Duodenal mucosa (tissue), 2 donors: ENCODE data around the gene PGS1.

ENCODE experiments used
- H3K27ac ChIP-seq: one replicate; pipeline ENCODE4 v1.7.0; 2013; ENCODE audit warnings: low read depth, low read length
- H3K27me3 ChIP-seq, 2 donors: one replicate each; pipeline ENCODE4 v1.7.0; 2013; ENCODE audit warnings: low read length in 2 of 2, control low read depth in 1 of 2; ENCODE audit not compliant: insufficient read depth in 2 of 2, control insufficient read depth in 1 of 2
- H3K36me3 ChIP-seq, 2 donors: one replicate each; pipeline ENCODE4 v1.7.0; 2013; ENCODE audit warnings: low read length in 2 of 2, control low read depth in 1 of 2; ENCODE audit not compliant: insufficient read depth in 2 of 2, control insufficient read depth in 1 of 2
- H3K4me1 ChIP-seq, 2 donors: one replicate each; pipeline ENCODE4 v1.7.0; 2013; ENCODE audit warnings: low read length in 2 of 2, control low read depth in 1 of 2; ENCODE audit not compliant: insufficient read depth in 2 of 2, control insufficient read depth in 1 of 2
- H3K4me3 ChIP-seq, 2 donors: one replicate each; pipeline ENCODE4 v1.7.0; 2013; ENCODE audit warnings: low read length in 2 of 2, low read depth in 1 of 2
- H3K9ac ChIP-seq, 2 donors: one replicate each; pipeline ENCODE4 v1.7.0; 2013; ENCODE audit warnings: low read length in 2 of 2, low read depth in 1 of 2
- H3K9me3 ChIP-seq, 2 donors: one replicate each; pipeline ENCODE4 v1.7.0; 2013; ENCODE audit warnings: low read length in 2 of 2, control low read depth in 1 of 2; ENCODE audit not compliant: control insufficient read depth in 1 of 2

The PGS1 gene

GRCh38 chr17:78432226-78433012 lies 54.0 kb downstream of the PGS1 start:
- no peaks in the 10 kb centered on the region for H3K27me3 ChIP-seq
- no peak overlapping the region for H3K27ac ChIP-seq
- peaks cover 0 to 3% of the 10 kb centered on the region in 2 donors for H3K4me1 ChIP-seq
- H3K4me3 ChIP-seq: no peak overlapping the region
- H3K36me3 ChIP-seq: peaks cover 11 to 15% of the 10 kb centered on the region in 2 donors
- H3K9ac ChIP-seq: no peak overlapping the region
- H3K9me3 ChIP-seq: no peaks in the 10 kb centered on the region

GRCh38 chr17:78433013-78433727 lies 54.7 kb downstream of the PGS1 start:
- H3K27ac ChIP-seq: no peak overlapping the region
- H3K4me1 ChIP-seq: peaks cover 0 to 3% of the 10 kb centered on the region in 2 donors
- H3K36me3 ChIP-seq: peaks cover 11 to 13% of the 10 kb centered on the region in 2 donors
- no peaks in the 10 kb centered on the region for H3K9me3 ChIP-seq
- H3K9ac ChIP-seq: no peak overlapping the region
- H3K27me3 ChIP-seq: no peaks in the 10 kb centered on the region
- no peak overlapping the region for H3K4me3 ChIP-seq

- Histone ChIP-seq H3K4me3 (no peak overlapping the region), H3K27me3 (no peaks in the 10 kb centered on the region), H3K9ac (no peak overlapping the region), H3K9me3 (no peaks in the 10 kb centered on the region), H3K27ac (no peak overlapping the region), H3K4me1 (peaks cover 0 to 3% of the 10 kb centered on the region in 2 donors), H3K36me3 (peaks cover 8 to 13% of the 10 kb centered on the region in 2 donors)
Measured at GRCh38 chr17:78433780-78434335, 55.4 kb downstream of the PGS1 start.

GRCh38 chr17:78434455-78435329 lies 56.2 kb downstream of the PGS1 start:
- no peak overlapping the region for H3K4me3 ChIP-seq
- no peak overlapping the region for H3K27ac ChIP-seq
- peaks cover 0 to 3% of the 10 kb centered on the region in 2 donors for H3K4me1 ChIP-seq
- H3K27me3 ChIP-seq: no peaks in the 10 kb centered on the region
- peaks cover under 1 to 6% of the 10 kb centered on the region in 2 donors for H3K36me3 ChIP-seq
- H3K9ac ChIP-seq: no peak overlapping the region
- H3K9me3 ChIP-seq: no peaks in the 10 kb centered on the region

- H3K27ac ChIP-seq: no peak overlapping the region
- H3K4me1 ChIP-seq: peaks cover 0 to 3% of the 10 kb centered on the region in 2 donors
- no peaks in the 10 kb centered on the region for H3K27me3 ChIP-seq
- no peaks in the 10 kb centered on the region for H3K36me3 ChIP-seq
- H3K4me3 ChIP-seq: no peak overlapping the region
- H3K9me3 ChIP-seq: no peaks in the 10 kb centered on the region
- H3K9ac ChIP-seq: no peak overlapping the region
Measured at GRCh38 chr17:78435330-78436005, 57.0 kb downstream of the PGS1 start.

- H3K4me1 ChIP-seq: peaks cover 0 to 3% of the 10 kb centered on the region in 2 donors
- H3K4me3 ChIP-seq: no peak overlapping the region
- no peak overlapping the region for H3K27ac ChIP-seq
- H3K9me3 ChIP-seq: no peaks in the 10 kb centered on the region
- H3K36me3 ChIP-seq: no peaks in the 10 kb centered on the region
- no peak overlapping the region for H3K9ac ChIP-seq
- H3K27me3 ChIP-seq: no peaks in the 10 kb centered on the region
Measured at GRCh38 chr17:78437508-78438169, 59.2 kb downstream of the PGS1 start.

GRCh38 chr17:78438271-78438691 lies 59.8 kb downstream of the PGS1 start:
- no peak overlapping the region for H3K4me3 ChIP-seq
- no peaks in the 10 kb centered on the region for H3K4me1 ChIP-seq
- no peak overlapping the region for H3K9ac ChIP-seq
- no peaks in the 10 kb centered on the region for H3K9me3 ChIP-seq
- H3K27ac ChIP-seq: no peak overlapping the region
- no peaks in the 10 kb centered on the region for H3K27me3 ChIP-seq
- no peaks in the 10 kb centered on the region for H3K36me3 ChIP-seq

- no peaks in the 10 kb centered on the region for H3K27me3 ChIP-seq
- no peak overlapping the region for H3K4me3 ChIP-seq
- H3K9ac ChIP-seq: no peak overlapping the region
- no peaks in the 10 kb centered on the region for H3K9me3 ChIP-seq
- H3K4me1 ChIP-seq: no peaks in the 10 kb centered on the region
- no peak overlapping the region for H3K27ac ChIP-seq
- no peaks in the 10 kb centered on the region for H3K36me3 ChIP-seq
Measured at GRCh38 chr17:78438694-78439325, 60.4 kb downstream of the PGS1 start.
